ENCODE measurements around the gene KIF18B.

KIF18B gene

GRCh38 chr17:44921122-44921882 lies 26.3 kb downstream of the KIF18B start:
- DNase-seq = no peak

- no peak for DNase-seq
Observed at GRCh38 chr17:44920565-44920940, 27.0 kb downstream of the KIF18B start.

- peak in 56 of 58 donors; percentile 27 to 90 (median 74) for DNase-seq
Observed at GRCh38 chr17:44919885-44920564, 27.5 kb downstream of the KIF18B start.

GRCh38 chr17:44919411-44919810 lies 28.2 kb downstream of the KIF18B start:
- DNase-seq = no peak

GRCh38 chr17:44918006-44918405 lies 29.6 kb downstream of the KIF18B start:
- no peak for DNase-seq

GRCh38 chr17:44917456-44917855 lies 30.1 kb downstream of the KIF18B start:
- DNase-seq = no peak

GRCh38 chr17:44916781-44917241 lies 30.8 kb downstream of the KIF18B start:
- DNase-seq = peak in 55 of 58 donors; percentile 17 to 95 (median 79)

- peak in 11 of 58 donors; percentile 46 to 81 (median 70) for DNase-seq
Observed at GRCh38 chr17:44915862-44916780, 31.5 kb downstream of the KIF18B start.

GRCh38 chr17:44915321-44915726 lies 32.2 kb downstream of the KIF18B start, which contains the start of gene GFAP:
Gene GFAP (minus strand): TSS chr17:44915500. CDS start chr17:44915486, 14 bp downstream.
- DNase-seq = peak in 46 of 58 donors; percentile 24 to 85 (median 58)

- peak in 1 of 58 donors; percentile 46 for DNase-seq
Observed at GRCh38 chr17:44914698-44915271, 32.8 kb downstream of the KIF18B start.

GRCh38 chr17:44914148-44914547 lies 33.4 kb downstream of the KIF18B start:
- DNase-seq = no peak

GRCh38 chr17:44913676-44914075 lies 33.9 kb downstream of the KIF18B start:
- DNase-seq = peak in 2 of 58 donors; percentile 39 to 52

GRCh38 chr17:44912763-44913544 lies 34.6 kb downstream of the KIF18B start:
- DNase-seq = peak in 4 of 58 donors; percentile 30 to 65 (median 38)

- DNase-seq = peak in 18 of 58 donors; percentile 29 to 91 (median 54)
Observed at GRCh38 chr17:44911133-44912001, 36.2 kb downstream of the KIF18B start.

GRCh38 chr17:44910231-44911106 lies 37.1 kb downstream of the KIF18B start:
- no peak for DNase-seq

- DNase-seq = no peak
Observed at GRCh38 chr17:44909681-44910144, 37.9 kb downstream of the KIF18B start.

GRCh38 chr17:44908761-44909326 lies 38.7 kb downstream of the KIF18B start:
- DNase-seq = no peak
